Adrenal gland (tissue), 5 donors: Measurements from ENCODE around the gene NRXN3.

ENCODE experiments used
- POLR2A ChIP-seq, 2 donors: fragments of 450-650 bp; IDR thresholded peaks; one replicate each; pipeline ENCODE4 v1.6.1; 2017; ENCODE audit warnings: antibody characterized with exemption in 2 of 2, mild to moderate bottlenecking in 2 of 2, moderate library complexity in 1 of 2
- TF ChIP-seq, protein P1 (sequence below), 6 experiments: fragments of 450-650 bp in 4 of 6; fragments of 200-600 bp in 2 of 6; sonication (generic) in 1 of 6; IDR thresholded peaks; 1 replicate in 5 of 6; 2 replicates in 1 of 6; pipeline versions ENCODE4 v1.5.1 to v1.8.0; 2016 to 2021; ENCODE audit warnings: antibody characterized with exemption in 6 of 6, mild to moderate bottlenecking in 2 of 6, moderate library complexity in 1 of 6
- donor health status: DM: no; HTN: no; CAD: no.

DNA sequence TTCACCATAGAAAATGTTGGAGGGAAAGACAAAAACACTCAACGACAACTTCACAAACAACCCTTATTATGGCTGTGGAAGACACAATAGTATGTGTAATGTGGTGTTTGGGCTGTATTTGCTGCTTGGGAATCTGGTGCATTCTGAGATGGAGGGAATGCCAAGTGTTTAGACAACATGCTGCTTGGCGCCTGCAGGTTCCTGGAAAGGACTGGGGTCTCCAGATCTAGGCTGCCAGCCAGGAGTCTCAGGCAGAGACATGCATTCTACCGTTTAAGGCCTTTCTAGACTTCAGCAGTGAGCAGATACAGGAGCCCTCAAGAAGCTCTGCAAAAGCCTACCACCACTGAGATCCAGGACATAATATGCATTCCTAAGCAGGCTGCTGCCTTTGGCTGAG is 418.7 kb downstream of the NRXN3 start:
- TF ChIP-seq, protein P1, sequence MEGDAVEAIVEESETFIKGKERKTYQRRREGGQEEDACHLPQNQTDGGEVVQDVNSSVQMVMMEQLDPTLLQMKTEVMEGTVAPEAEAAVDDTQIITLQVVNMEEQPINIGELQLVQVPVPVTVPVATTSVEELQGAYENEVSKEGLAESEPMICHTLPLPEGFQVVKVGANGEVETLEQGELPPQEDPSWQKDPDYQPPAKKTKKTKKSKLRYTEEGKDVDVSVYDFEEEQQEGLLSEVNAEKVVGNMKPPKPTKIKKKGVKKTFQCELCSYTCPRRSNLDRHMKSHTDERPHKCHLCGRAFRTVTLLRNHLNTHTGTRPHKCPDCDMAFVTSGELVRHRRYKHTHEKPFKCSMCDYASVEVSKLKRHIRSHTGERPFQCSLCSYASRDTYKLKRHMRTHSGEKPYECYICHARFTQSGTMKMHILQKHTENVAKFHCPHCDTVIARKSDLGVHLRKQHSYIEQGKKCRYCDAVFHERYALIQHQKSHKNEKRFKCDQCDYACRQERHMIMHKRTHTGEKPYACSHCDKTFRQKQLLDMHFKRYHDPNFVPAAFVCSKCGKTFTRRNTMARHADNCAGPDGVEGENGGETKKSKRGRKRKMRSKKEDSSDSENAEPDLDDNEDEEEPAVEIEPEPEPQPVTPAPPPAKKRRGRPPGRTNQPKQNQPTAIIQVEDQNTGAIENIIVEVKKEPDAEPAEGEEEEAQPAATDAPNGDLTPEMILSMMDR (IDR thresholded peaks at IDR 0.05): no peak
- TF ChIP-seq POLR2A (IDR thresholded peaks at IDR 0.05): no peak
